HepG2 (cell line): Measurements from ENCODE around the gene RPL18. TPM values are rescaled to one million over a fixed set of nuclear protein-coding genes. Genes with fewer than 3 reads are reported as not detected.
A peak's percentile ranks its signal among the peaks of the same experiment; 100 is the strongest.

Experiments used
- ARID4A ChIP-seq: sonication (generic); formaldehyde crosslinking; IDR thresholded peaks from 2 replicates; pipeline ENCODE4 v1.5.0; 2020; ENCODE audit warnings: mild to moderate bottlenecking, missing genetic modification reagents, borderline replicate concordance
- BCLAF1 ChIP-seq: fragments of 450-650 bp; IDR thresholded peaks from 2 replicates; pipeline ENCODE4 v1.6.1; 2017; ENCODE audit warnings: mild to moderate bottlenecking
- ESRRA ChIP-seq: sonication (generic); formaldehyde crosslinking; IDR thresholded peaks from 2 replicates; pipeline ENCODE4 v1.5.1; 2020; ENCODE audit warnings: mild to moderate bottlenecking, low read depth, missing genetic modification reagents
- ISL2 ChIP-seq: sonication (generic); formaldehyde crosslinking; IDR thresholded peaks from 2 replicates; pipeline ENCODE4 v1.5.0; 2020; ENCODE audit warnings: missing genetic modification reagents
- MEIS1 ChIP-seq: sonication (generic); formaldehyde crosslinking; IDR thresholded peaks from 2 replicates; pipeline ENCODE4 v1.9.0; 2021; ENCODE audit warnings: mild to moderate bottlenecking, missing genetic modification reagents, moderate library complexity, borderline replicate concordance
- NFYB ChIP-seq: sonication (generic); formaldehyde crosslinking; IDR thresholded peaks from 2 replicates; pipeline ENCODE4 v1.4.0; 2020; ENCODE audit warnings: missing genetic modification reagents
- SCMH1 ChIP-seq: sonication (generic); formaldehyde crosslinking; IDR thresholded peaks from 2 replicates; pipeline ENCODE4 v1.9.0; 2021; ENCODE audit warnings: missing genetic modification reagents, mild to moderate bottlenecking, borderline replicate concordance
- SIX4 ChIP-seq: sonication (generic); formaldehyde crosslinking; IDR thresholded peaks from 2 replicates; pipeline ENCODE4 v1.4.0; 2020; ENCODE audit warnings: missing genetic modification reagents
- SMARCC2 ChIP-seq: fragments of 450-650 bp; IDR thresholded peaks from 2 replicates; pipeline ENCODE4 v1.6.1; 2017; ENCODE audit warnings: antibody characterized with exemption, mild to moderate bottlenecking
- SYNCRIP ChIP-seq: fragments of 200-400 bp; formaldehyde crosslinking; IDR thresholded peaks from 2 replicates; pipeline ENCODE4 v1.6.1; 2018; ENCODE audit warnings: mild to moderate bottlenecking, low read depth, low read length; ENCODE audit not compliant: insufficient read depth
- ZBTB34 ChIP-seq: sonication (generic); formaldehyde crosslinking; IDR thresholded peaks from 2 replicates; pipeline ENCODE4 v1.8.0; 2022; ENCODE audit warnings: mild to moderate bottlenecking, missing genetic modification reagents
- ZBTB37 ChIP-seq: sonication (generic); formaldehyde crosslinking; IDR thresholded peaks from 2 replicates; pipeline ENCODE4 v1.4.0; 2020; ENCODE audit warnings: mild to moderate bottlenecking, missing genetic modification reagents
- ZFP62 ChIP-seq: sonication (generic); formaldehyde crosslinking; IDR thresholded peaks from 2 replicates; pipeline ENCODE4 v1.4.0; 2020; ENCODE audit warnings: missing genetic modification reagents
- ZNF3 ChIP-seq: IDR thresholded peaks from 2 replicates; pipeline ENCODE4 v1.7.0; 2017; ENCODE audit warnings: inconsistent platforms
- ZNF772 ChIP-seq: sonication (generic); formaldehyde crosslinking; IDR thresholded peaks from 2 replicates; pipeline ENCODE4 v1.5.0; 2020; ENCODE audit warnings: mild to moderate bottlenecking, missing genetic modification reagents
- ZNF784 ChIP-seq: sonication (generic); formaldehyde crosslinking; IDR thresholded peaks from 2 replicates; pipeline ENCODE4 v1.5.1; 2020; ENCODE audit warnings: missing genetic modification reagents, mild to moderate bottlenecking, borderline replicate concordance
- ZSCAN5A ChIP-seq: sonication (generic); formaldehyde crosslinking; IDR thresholded peaks from 2 replicates; pipeline ENCODE4 v1.8.0; 2022; ENCODE audit warnings: mild to moderate bottlenecking, missing genetic modification reagents, borderline replicate concordance
- polyA plus RNA-seq, 8 experiments: library from polyadenylated mRNA; depleted of rRNA in 3 of 8; stranded (reverse) in 7 of 8; unstranded in 1 of 8; fragments of >200 nt; fragmentation: Illumina TruSeq in 4 of 8; extraction: Trizol in 4 of 8; gene quantifications; 2 replicates each; pipeline versions ENCODE4 v1.2.1 to v1.2.3, GENCODE V29; 2011 to 2016; ENCODE audit warnings: low read depth in 4 of 8, missing spikeins in 1 of 8, mixed read lengths in 1 of 8; ENCODE audit not compliant: insufficient read depth in 1 of 8
- total RNA-seq, 5 experiments: library from RNA; depleted of rRNA; stranded (reverse); fragments of >200 nt; fragmentation: Illumina TruSeq; extraction: Trizol; gene quantifications; 2 replicates each; pipeline ENCODE4 v1.2.3, GENCODE V29; 2016; ENCODE audit warnings: low read depth in 1 of 5

RPL18 gene
- total and polyA plus RNA-seq, 2 of the 13 experiments (the other 11 are each of a cell fraction or from before 2014, with no cell fraction given) = 1,485 to 1,639 TPM

- TF ChIP-seq SYNCRIP = no peak
- TF ChIP-seq ZSCAN5A = peak; percentile 53; the same call in 1 of the 2 replicates
- TF ChIP-seq ARID4A (CRISPR knock-in tag) = peak; percentile 82; the same call in 1 of the 2 replicates
- TF ChIP-seq NFYB (CRISPR knock-in tag) = peak; percentile 91
- TF ChIP-seq BCLAF1 = no peak
- TF ChIP-seq MEIS1 (CRISPR knock-in tag) = no peak
- TF ChIP-seq SIX4 = peak; percentile 19; the same call in 1 of the 2 replicates
- TF ChIP-seq ZFP62 (CRISPR knock-in tag) = no peak
- no peak for TF ChIP-seq SMARCC2
- TF ChIP-seq ZNF772 (CRISPR knock-in tag) = peak; percentile 57; the same call in 1 of the 2 replicates
- peak; percentile 69; the same call in 1 of the 2 replicates for TF ChIP-seq ESRRA (CRISPR knock-in tag)
- no peak for TF ChIP-seq SCMH1 (CRISPR knock-in tag)
- TF ChIP-seq ISL2 (CRISPR knock-in tag) = peak; percentile 37; the same call in 1 of the 2 replicates
- no peak for TF ChIP-seq ZNF3 (CRISPR knock-in tag)
- TF ChIP-seq ZBTB34 (CRISPR knock-in tag) = peak; percentile 72; the same call in 1 of the 2 replicates
- TF ChIP-seq ZBTB37 (CRISPR knock-in tag) = no peak
- peak; percentile 39; the same call in 1 of the 2 replicates for TF ChIP-seq ZNF784
These were observed 18.5 kb upstream of the RPL18 start (continued) for GRCh38 chr19:48637449-48637947.
